GM11168 (cell line): ENCODE measurements around the gene C5AR2.
"Not testable (repeated sequence)": the region's sequence is repeated elsewhere in the genome, so short reads cannot be mapped to it uniquely, and the experiment has no call there.

Experiments used
- in situ Hi-C: fragments of 300-500 bp; cut with MboI; formaldehyde crosslinking; loops from one replicate; pipeline ENCODE4 v1.12.0; 2022; ENCODE audit warnings: low sequenced_read_pairs; ENCODE audit not compliant: unreplicated experiment

C5AR2 gene

GRCh38 chr19:47322058-47322457 lies 9.9 kb upstream of the C5AR2 start:
- in situ Hi-C loops: no loop called here

- in situ Hi-C loops: no loop called here
Observed at GRCh38 chr19:47323409-47323808, 8.6 kb upstream of the C5AR2 start.

DNA sequence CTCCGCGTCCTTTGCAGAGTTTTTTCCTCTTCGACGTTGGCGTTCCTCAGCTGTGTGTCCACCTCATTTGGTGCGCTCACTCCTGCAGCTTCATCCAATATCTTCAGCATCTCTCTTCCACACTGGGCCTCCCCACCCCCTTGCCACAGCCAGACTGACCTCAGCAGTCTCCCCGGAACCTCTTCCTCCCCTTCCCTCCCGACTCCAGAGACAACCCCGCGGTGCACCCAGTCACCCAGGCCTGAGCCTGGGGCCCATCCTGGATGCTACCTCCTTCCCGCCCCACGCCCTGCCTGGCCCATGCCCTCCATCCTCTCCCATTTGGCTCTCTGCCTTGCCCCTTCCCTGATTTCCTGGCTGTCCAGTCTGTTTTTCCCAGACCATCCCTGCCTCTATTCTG lies 8.1 kb upstream of the C5AR2 start:
- in situ Hi-C loops: no loop called here

DNA sequence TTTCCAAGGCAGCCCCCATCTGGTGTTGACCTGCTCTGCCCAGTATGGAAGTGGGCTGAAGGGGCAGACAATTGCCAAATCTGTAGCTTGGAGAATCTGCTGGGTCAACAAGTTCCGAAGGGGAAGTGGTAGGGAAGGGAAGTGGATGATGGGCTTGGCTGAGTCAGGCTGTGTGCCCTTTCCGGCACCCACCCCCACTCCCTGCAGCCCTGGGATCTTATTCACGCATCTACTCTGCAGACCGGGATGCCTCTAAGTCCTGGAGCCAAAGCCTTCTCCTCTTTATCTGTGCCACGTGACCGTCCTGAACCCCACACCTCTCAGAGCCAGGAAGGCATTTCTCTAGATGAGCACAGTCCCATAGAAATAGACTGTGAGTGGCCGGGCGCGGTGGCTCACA lies 7.5 kb upstream of the C5AR2 start:
- in situ Hi-C loops: no loop called here

DNA sequence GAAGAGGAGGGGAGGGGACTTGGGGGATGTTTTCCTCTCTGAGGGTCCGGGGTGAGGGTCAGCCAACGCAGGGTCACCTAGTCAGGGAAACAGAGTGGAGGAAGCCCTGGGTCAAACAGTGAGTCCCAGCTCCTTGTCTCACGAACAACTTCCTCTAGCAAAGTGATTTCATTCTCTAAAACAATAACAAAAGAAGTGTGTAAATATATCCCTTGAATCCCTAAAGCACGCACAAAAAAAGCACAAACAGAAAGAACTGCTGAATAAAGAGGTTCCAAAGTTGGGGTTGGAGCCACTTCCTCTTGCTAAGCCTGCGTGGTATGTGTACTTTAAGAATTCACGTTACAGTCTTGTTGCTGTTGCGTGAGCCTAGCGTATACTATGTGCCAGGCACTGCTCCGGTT lies 1.5 kb upstream of the C5AR2 start:
- in situ Hi-C loops: no loop called here

DNA sequence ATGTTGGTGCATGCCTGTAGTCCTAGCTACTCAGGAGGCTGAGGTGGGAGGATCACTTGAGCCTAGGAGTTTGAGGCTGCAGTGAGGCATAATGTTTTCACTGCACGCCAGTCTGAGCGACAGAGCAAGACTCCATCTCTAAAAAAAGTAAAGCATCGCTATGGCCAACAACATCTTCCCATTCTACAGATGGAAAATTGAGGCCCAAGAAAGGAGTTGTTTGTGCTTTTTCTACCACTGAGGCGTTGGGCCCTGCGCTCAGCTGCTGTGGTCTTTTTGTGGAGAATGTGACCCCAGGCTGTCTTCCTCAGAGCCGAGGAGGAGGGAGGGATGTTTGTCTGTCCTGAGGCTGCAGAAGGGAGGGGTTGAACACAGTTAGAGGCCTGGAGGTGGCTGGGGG lies 485 bp upstream of the C5AR2 start:
- in situ Hi-C loops: no loop called here

GRCh38 chr19:47336765-47337718 lies 5.1 kb downstream of the C5AR2 start:
- in situ Hi-C loops: not testable (repeated sequence)

GRCh38 chr19:47339196-47339880 lies 7.4 kb downstream of the C5AR2 start:
- in situ Hi-C loops: no loop called here

GRCh38 chr19:47340477-47341208 lies 8.7 kb downstream of the C5AR2 start:
- in situ Hi-C loops: no loop called here

DNA sequence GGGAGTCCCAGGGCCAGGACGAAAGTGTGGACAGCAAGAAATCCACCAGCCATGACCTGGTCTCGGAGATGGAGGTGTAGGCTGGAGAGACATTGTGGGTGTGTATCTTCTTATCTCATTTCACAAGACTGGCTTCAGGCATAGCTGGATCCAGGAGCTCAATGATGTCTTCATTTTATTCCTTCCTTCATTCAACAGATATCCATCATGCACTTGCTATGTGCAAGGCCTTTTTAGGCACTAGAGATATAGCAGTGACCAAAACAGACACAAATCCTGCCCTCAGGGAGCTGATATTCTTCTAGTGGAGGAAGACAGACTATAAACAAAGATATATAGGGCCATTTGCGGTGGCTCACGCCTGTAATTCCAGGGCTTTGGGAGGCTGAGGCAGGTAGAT lies 9.8 kb downstream of the C5AR2 start:
- in situ Hi-C loops: no loop called here

GRCh38 chr19:47343194-47343802 lies 11.3 kb downstream of the C5AR2 start:
- in situ Hi-C loops: no loop called here

DNA sequence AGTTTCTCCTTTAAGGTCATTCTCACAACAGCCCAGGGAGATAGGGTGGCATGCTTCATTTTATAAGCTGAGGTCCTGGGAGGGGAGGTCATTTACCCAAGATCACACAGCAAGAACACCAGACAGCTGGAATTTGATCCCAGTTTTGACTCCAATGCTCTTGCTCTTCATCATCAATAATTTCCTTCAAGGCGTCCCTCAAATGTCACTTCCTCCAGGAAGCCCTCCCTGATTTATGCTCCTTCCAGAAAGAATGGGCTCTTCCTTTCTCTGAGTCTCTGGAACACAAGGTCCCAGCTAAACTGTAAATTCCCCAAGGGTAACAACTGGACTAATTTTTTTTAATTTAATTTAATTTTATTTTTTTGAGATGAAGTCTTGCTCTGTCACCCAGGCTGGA lies 12.4 kb downstream of the C5AR2 start:
- in situ Hi-C loops: no loop called here

GRCh38 chr19:47346024-47346423 lies 14.0 kb downstream of the C5AR2 start:
- in situ Hi-C loops: not testable (repeated sequence)

GRCh38 chr19:47348819-47349795 lies 17.1 kb downstream of the C5AR2 start, which contains the start of gene DHX34:
DHX34 (plus strand) TSS chr19:47349315; CDS start chr19:47353031, 3,716 bp downstream.
- in situ Hi-C loops: no loop called here

GRCh38 chr19:47350630-47351029 lies 18.7 kb downstream of the C5AR2 start:
- in situ Hi-C loops: no loop called here

GRCh38 chr19:47351548-47351947 lies 19.6 kb downstream of the C5AR2 start:
- in situ Hi-C loops: no loop called here

GRCh38 chr19:47352095-47352494 lies 20.1 kb downstream of the C5AR2 start:
- in situ Hi-C loops: no loop called here

- in situ Hi-C loops: no loop called here
Observed at GRCh38 chr19:47353307-47353712, 21.3 kb downstream of the C5AR2 start.

DNA sequence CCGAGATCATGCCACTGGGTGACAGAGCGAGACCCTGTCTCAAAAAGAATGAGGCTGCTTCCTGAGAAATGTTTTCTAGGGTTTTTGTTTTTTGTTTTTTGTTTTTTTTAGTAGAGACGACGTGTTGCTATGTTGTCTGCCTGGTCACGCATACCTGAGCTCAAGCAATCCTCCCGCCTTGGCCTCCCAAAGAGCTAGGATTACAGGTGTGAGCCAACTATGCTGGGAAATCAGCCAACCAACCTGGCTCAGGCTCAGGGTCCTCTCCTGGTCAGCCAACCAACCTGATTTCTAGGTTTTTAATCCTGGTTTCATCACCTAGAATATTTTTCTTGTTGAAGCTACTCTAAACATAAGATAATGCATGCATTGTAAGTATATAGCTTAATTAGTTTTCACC lies 24.9 kb downstream of the C5AR2 start:
- in situ Hi-C loops: no loop called here
